ENCODE data around the gene ATP13A2. TPM values are rescaled to one million over a fixed set of nuclear protein-coding genes. Genes with fewer than 3 reads are reported as not detected.
A peak's percentile ranks its signal among the peaks of the same experiment; 100 is the strongest.
"Not testable (repeated sequence)": the region's sequence is repeated elsewhere in the genome, so short reads cannot be mapped to it uniquely, and the experiment has no call there.

ATP13A2 gene
- total RNA-seq, 1 experiment from 2014 or later = 61.3 TPM

DNA sequence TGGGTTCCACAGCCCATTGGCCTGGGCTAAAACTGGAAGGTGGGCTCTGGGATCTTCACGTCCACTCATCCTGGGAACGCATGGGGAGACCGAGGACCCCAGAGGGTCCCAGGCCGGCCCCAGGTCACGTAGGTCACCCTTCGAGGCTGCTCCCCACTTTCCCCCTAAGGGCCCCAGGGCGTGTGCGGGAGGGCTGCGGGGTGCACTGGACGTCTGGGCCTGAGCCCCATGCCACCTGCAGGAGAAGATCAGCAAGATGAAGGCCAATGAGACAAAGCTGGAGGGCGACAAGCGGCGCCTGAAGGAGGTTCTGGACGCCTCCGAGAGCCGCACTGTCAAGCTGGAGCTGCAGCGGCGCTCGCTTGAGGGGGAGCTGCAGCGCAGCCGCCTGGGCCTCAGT is 43.8 kb downstream of the ATP13A2 start:
- Mint-ChIP-seq H3K4me1 (ENCODE audit: insufficient read depth, unreplicated experiment) (peaks cover 7% of the 10 kb centered on the region), H3K27ac (ENCODE audit: low read depth, unreplicated experiment) (no peak overlapping the region), H3K9me3 (ENCODE audit: unreplicated experiment) (no peaks in the 10 kb centered on the region), H3K36me3 (ENCODE audit: insufficient read depth, unreplicated experiment) (peaks cover 29% of the 10 kb centered on the region), H3K4me3 (ENCODE audit: unreplicated experiment) (no peak overlapping the region), H3K27me3 (ENCODE audit: insufficient read depth, unreplicated experiment) (no peaks in the 10 kb centered on the region)
- DNase-seq (ENCODE audit: unreplicated experiment) = no peak
- CTCF ChIA-PET = interaction anchor here (0.9 to 1.4 kb wide), 2 partner anchors 15 to 56 kb away, joined by 3 to 5 read pairs; no protein-coding TSS in a partner anchor
- BruUV-seq (replicated peaks) = no TSS peak
- POLR2A ChIA-PET = no interaction called here
- intact Hi-C loops (cut with micrococcal nuclease) = no loop called here
- TF ChIP-seq, protein P1, sequence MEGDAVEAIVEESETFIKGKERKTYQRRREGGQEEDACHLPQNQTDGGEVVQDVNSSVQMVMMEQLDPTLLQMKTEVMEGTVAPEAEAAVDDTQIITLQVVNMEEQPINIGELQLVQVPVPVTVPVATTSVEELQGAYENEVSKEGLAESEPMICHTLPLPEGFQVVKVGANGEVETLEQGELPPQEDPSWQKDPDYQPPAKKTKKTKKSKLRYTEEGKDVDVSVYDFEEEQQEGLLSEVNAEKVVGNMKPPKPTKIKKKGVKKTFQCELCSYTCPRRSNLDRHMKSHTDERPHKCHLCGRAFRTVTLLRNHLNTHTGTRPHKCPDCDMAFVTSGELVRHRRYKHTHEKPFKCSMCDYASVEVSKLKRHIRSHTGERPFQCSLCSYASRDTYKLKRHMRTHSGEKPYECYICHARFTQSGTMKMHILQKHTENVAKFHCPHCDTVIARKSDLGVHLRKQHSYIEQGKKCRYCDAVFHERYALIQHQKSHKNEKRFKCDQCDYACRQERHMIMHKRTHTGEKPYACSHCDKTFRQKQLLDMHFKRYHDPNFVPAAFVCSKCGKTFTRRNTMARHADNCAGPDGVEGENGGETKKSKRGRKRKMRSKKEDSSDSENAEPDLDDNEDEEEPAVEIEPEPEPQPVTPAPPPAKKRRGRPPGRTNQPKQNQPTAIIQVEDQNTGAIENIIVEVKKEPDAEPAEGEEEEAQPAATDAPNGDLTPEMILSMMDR (IDR thresholded peaks at IDR 0.05; ENCODE audit: unreplicated experiment) = no peak

DNA sequence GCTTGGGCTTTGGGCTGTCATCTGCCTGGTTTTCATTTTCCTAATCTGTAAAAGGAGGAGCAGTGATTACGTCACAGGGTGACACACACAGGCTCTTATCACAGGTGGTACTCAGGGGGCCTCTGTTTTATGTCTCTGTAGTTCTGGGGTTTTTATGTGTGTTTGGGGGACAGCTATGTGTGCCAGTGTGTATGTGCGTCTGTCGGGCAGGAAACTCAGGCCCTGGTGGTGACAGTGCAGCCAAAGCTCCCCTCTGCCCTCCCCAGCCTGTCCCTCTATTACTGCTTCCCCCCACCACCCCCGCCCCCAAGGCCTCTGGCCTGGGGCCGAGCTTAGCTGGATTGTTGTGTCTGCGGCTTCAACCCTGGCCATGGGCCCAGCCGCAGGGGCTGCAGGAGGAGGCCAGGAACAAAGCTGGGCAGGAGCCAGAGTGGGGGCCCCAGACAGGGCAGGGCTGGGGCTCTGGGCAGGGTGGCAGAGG is 44.6 kb downstream of the ATP13A2 start:
- ChIA-PET CTCF (interaction anchor here (1.2 to 1.5 kb wide), 2 partner anchors 15 to 16 kb away, joined by 4 to 5 read pairs; no protein-coding TSS in a partner anchor), POLR2A (no interaction called here)
- no peak overlapping the region for H3K4me3 Mint-ChIP-seq (ENCODE audit: unreplicated experiment)
- peaks cover 7% of the 10 kb centered on the region for H3K4me1 Mint-ChIP-seq (ENCODE audit: insufficient read depth, unreplicated experiment)
- no peaks in the 10 kb centered on the region for H3K27me3 Mint-ChIP-seq (ENCODE audit: insufficient read depth, unreplicated experiment)
- intact Hi-C loops (cut with micrococcal nuclease) = no loop called here
- BruUV-seq (replicated peaks) = no TSS peak
- peaks cover 29% of the 10 kb centered on the region for H3K36me3 Mint-ChIP-seq (ENCODE audit: insufficient read depth, unreplicated experiment)
- H3K9me3 Mint-ChIP-seq (ENCODE audit: unreplicated experiment) = no peaks in the 10 kb centered on the region
- DNase-seq (ENCODE audit: unreplicated experiment) = peak; percentile 57
- TF ChIP-seq, protein P1 (IDR thresholded peaks at IDR 0.05; ENCODE audit: unreplicated experiment) = no peak
- H3K27ac Mint-ChIP-seq (ENCODE audit: low read depth, unreplicated experiment) = no peak overlapping the region

DNA sequence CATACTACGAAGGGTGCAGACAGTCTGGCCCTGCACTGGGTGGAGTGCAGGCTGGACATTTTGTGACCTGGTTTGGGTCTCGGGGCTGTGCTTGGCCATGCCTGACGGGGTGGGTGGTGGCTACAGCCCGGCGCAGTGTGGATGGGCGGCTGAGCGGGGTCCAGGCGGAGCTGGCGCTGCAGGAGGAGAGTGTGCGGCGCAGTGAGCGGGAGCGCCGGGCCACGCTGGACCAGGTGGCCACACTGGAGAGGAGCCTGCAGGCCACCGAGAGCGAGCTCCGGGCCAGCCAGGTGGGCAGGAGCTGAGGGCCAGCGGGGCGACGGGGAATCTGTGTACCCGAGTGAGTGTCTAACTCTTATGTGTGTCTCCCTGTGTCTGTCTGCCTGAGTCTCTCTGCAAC is 45.4 kb downstream of the ATP13A2 start:
- Mint-ChIP-seq H3K9me3 (ENCODE audit: unreplicated experiment) (no peaks in the 10 kb centered on the region), H3K27me3 (ENCODE audit: insufficient read depth, unreplicated experiment) (no peaks in the 10 kb centered on the region), H3K4me3 (ENCODE audit: unreplicated experiment) (no peak overlapping the region), H3K36me3 (ENCODE audit: insufficient read depth, unreplicated experiment) (peaks cover 26% of the 10 kb centered on the region), H3K27ac (ENCODE audit: low read depth, unreplicated experiment) (no peak overlapping the region), H3K4me1 (ENCODE audit: insufficient read depth, unreplicated experiment) (peaks cover 7% of the 10 kb centered on the region)
- TF ChIP-seq, protein P1 (IDR thresholded peaks at IDR 0.05; ENCODE audit: unreplicated experiment) = no peak
- ChIA-PET CTCF (interaction anchor here (0.7 to 1.5 kb wide), 3 partner anchors 14 to 37 kb away, joined by 4 to 5 read pairs (median 4); no protein-coding TSS in a partner anchor), POLR2A (no interaction called here)
- intact Hi-C loops (cut with micrococcal nuclease) = no loop called here
- no TSS peak for BruUV-seq (replicated peaks)
- no peak for DNase-seq (ENCODE audit: unreplicated experiment)

DNA sequence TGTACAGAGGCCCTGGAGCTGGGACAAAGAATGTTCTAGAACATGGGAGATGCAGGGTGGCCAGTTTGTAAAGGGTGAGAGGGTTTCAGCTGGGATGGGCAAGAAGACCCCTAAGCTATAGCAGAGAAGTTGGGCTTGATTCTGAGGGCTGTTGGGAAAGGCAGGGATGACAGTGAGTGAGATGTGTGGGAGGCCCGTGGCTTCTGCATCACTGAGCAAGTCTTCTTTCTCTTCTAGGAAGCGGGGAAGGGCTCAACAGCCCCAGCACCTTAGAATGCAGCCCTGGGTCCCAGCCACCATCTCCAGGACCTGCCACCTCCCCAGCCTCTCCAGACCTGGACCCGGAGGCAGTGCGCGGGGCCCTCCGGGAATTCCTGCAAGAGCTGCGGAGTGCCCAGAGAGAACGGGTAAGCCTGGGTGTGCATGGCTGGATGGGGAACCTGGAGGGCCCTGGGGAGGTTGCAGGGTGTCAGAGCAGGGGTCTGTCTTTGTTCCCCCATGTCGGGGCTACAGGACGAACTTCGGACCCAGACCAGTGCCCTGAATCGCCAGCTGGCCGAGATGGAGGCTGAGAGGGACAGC is 46.2 kb downstream of the ATP13A2 start:
- POLR2A ChIA-PET = interaction anchor here (0.7 kb wide), 1 partner anchor 21 kb away, joined by 3 read pairs; no protein-coding TSS in a partner anchor
- CTCF ChIA-PET = interaction anchor here (0.7 to 1.2 kb wide), 3 partner anchors 15 to 37 kb away, joined by 3 to 5 read pairs (median 4); partner anchors contain the start of gene MFAP2
- TF ChIP-seq, protein P1 (IDR thresholded peaks at IDR 0.05; ENCODE audit: unreplicated experiment) = no peak
- H3K9me3 Mint-ChIP-seq (ENCODE audit: unreplicated experiment) = no peaks in the 10 kb centered on the region
- no peak overlapping the region for H3K4me3 Mint-ChIP-seq (ENCODE audit: unreplicated experiment)
- H3K4me1 Mint-ChIP-seq (ENCODE audit: insufficient read depth, unreplicated experiment) = peaks cover 7% of the 10 kb centered on the region
- intact Hi-C loops (cut with micrococcal nuclease) = no loop called here
- no peak overlapping the region for H3K27ac Mint-ChIP-seq (ENCODE audit: low read depth, unreplicated experiment)
- no TSS peak for BruUV-seq (replicated peaks)
- H3K27me3 Mint-ChIP-seq (ENCODE audit: insufficient read depth, unreplicated experiment) = no peaks in the 10 kb centered on the region
- DNase-seq (ENCODE audit: unreplicated experiment) = no peak
- peaks cover 23% of the 10 kb centered on the region for H3K36me3 Mint-ChIP-seq (ENCODE audit: insufficient read depth, unreplicated experiment)

DNA sequence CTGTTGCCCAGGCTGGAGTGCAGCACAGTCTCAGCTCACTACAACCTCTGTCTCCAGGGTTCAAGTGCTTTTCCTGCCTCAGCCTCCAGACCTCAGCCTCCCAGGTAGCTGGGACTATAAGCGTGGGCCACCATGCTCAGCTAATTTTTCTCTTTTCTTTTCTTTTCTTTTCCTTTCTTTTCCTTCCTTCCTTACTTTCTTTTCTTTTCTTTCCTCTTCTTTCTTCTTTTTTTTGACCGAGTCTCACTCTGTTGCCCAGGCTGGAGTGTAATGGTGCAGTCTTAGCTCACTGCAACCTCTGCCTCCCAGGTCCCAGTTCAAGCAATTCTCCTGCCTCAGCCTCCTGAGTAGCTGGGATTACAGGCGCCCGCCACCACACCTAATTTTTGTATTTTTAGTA is 47.6 kb downstream of the ATP13A2 start:
- H3K27ac Mint-ChIP-seq (ENCODE audit: low read depth, unreplicated experiment); BruUV-seq (replicated peaks); H3K4me1 Mint-ChIP-seq (ENCODE audit: insufficient read depth, unreplicated experiment); H3K4me3 Mint-ChIP-seq (ENCODE audit: unreplicated experiment); H3K9me3 Mint-ChIP-seq (ENCODE audit: unreplicated experiment); intact Hi-C loops (cut with micrococcal nuclease); DNase-seq (ENCODE audit: unreplicated experiment); H3K27me3 Mint-ChIP-seq (ENCODE audit: insufficient read depth, unreplicated experiment): not testable (repeated sequence)
- H3K36me3 Mint-ChIP-seq (ENCODE audit: insufficient read depth, unreplicated experiment) = peaks cover 23% of the 10 kb centered on the region
- ChIA-PET CTCF (interaction anchor here (0.6 to 1.1 kb wide), 3 partner anchors 65 to 82 kb away, joined by 3 to 4 read pairs (median 3); no protein-coding TSS in a partner anchor), POLR2A (interaction anchor here (0.6 kb wide), 1 partner anchor 66 kb away, joined by 3 read pairs; no protein-coding TSS in a partner anchor)

All from MCF 10A (cell line).